ENCODE measurements around the gene NTM. TPM values are rescaled to one million over a fixed set of nuclear protein-coding genes. Genes with fewer than 3 reads are reported as not detected.

Gene NTM
- total RNA-seq, 1 experiment from 2014 or later = not detected

- H3K79me2 ChIP-seq (ENCODE audit: insufficient read depth, low read length) = no peaks in the 10 kb centered on the region
- H3K4me2 ChIP-seq (ENCODE audit: low read length) = no peak overlapping the region
- intact Hi-C loops (cut with micrococcal nuclease) = no loop called here
- TF ChIP-seq POLR2AphosphoS5 (IDR thresholded peaks at IDR 0.05; ENCODE audit: low read depth, low read length) = no peak
- H3K27ac ChIP-seq (ENCODE audit: low read depth, low read length) = no peak overlapping the region
- ChIA-PET CTCF (no interaction called here), POLR2A (no interaction called here), RAD21 (ENCODE audit: low non-redundant PET in 1 of 2, low total read pairs in 2 of 2, uncharacterized antibody in 2 of 2, unreplicated experiment in 2 of 2) (no interaction called here)
- no peaks in the 10 kb centered on the region for H3K36me3 ChIP-seq (ENCODE audit: control insufficient read depth in 1 of 2, insufficient read depth in 2 of 2, low read length in 2 of 2)
- H3K9me3 ChIP-seq (ENCODE audit: control insufficient read depth in 1 of 2, insufficient read depth in 1 of 2, low read depth in 1 of 2, low read length in 2 of 2) = peaks cover 4 to 14% of the 10 kb centered on the region in 2 experiments; a peak in 2 of 4 replicates
- H2AFZ ChIP-seq (ENCODE audit: low read depth, low read length, poor library complexity, severe bottlenecking) = no peak overlapping the region
- H3K4me3 ChIP-seq (replicated peaks in 1 of 2; ENCODE audit: low read depth in 1 of 2, low read length in 2 of 2) = no peak overlapping the region
- H3K9me2 ChIP-seq (ENCODE audit: insufficient read depth) = no peaks in the 10 kb centered on the region
- H3K27me3 ChIP-seq (ENCODE audit: insufficient read depth, low read length) = no peaks in the 10 kb centered on the region
- no peak for DNase-seq (ENCODE audit: low read depth, low spot score)
- no peak for ATAC-seq
- BruUV-seq (replicated peaks) = no TSS peak
- H3K9ac ChIP-seq (ENCODE audit: low read length) = no peak overlapping the region
- no peaks in the 10 kb centered on the region for H4K20me1 ChIP-seq (ENCODE audit: insufficient read depth)
- no peaks in the 10 kb centered on the region for H3K4me1 ChIP-seq (ENCODE audit: control insufficient read depth in 1 of 2, insufficient read depth in 2 of 2, low read length in 2 of 2)
Observed at GRCh38 chr11:131770801-131771200, 400.4 kb downstream of the NTM start.

- Histone ChIP-seq H2AFZ (ENCODE audit: low read depth, low read length, poor library complexity, severe bottlenecking) (no peak overlapping the region), H3K27me3 (ENCODE audit: insufficient read depth, low read length) (no peaks in the 10 kb centered on the region), H3K4me1 (ENCODE audit: control insufficient read depth in 1 of 2, insufficient read depth in 2 of 2, low read length in 2 of 2) (no peaks in the 10 kb centered on the region), H3K27ac (ENCODE audit: low read depth, low read length) (no peak overlapping the region), H3K36me3 (ENCODE audit: control insufficient read depth in 1 of 2, insufficient read depth in 2 of 2, low read length in 2 of 2) (no peaks in the 10 kb centered on the region), H4K20me1 (ENCODE audit: insufficient read depth) (no peaks in the 10 kb centered on the region), H3K4me2 (ENCODE audit: low read length) (no peak overlapping the region), H3K9me2 (ENCODE audit: insufficient read depth) (no peaks in the 10 kb centered on the region), H3K4me3 (replicated peaks in 1 of 2; ENCODE audit: low read depth in 1 of 2, low read length in 2 of 2) (no peak overlapping the region), H3K9me3 (ENCODE audit: control insufficient read depth in 1 of 2, insufficient read depth in 1 of 2, low read depth in 1 of 2, low read length in 2 of 2) (peaks cover 5 to 17% of the 10 kb centered on the region in 2 experiments; a peak in 2 of 4 replicates), H3K79me2 (ENCODE audit: insufficient read depth, low read length) (no peaks in the 10 kb centered on the region), H3K9ac (ENCODE audit: low read length) (no peak overlapping the region)
- TF ChIP-seq MAX (IDR thresholded peaks at IDR 0.05) (no peak), ELF1 (IDR thresholded peaks at IDR 0.05; ENCODE audit: borderline replicate concordance, low read depth) (no peak), RAD21 (IDR thresholded peaks at IDR 0.05; ENCODE audit: low read depth) (no peak), ATF3 (IDR thresholded peaks at IDR 0.05) (no peak), EZH2phosphoT487 (IDR thresholded peaks at IDR 0.05; ENCODE audit: borderline replicate concordance) (no peak), CEBPB (IDR thresholded peaks at IDR 0.05; ENCODE audit: low read depth) (no peak), EZH2 (IDR thresholded peaks at IDR 0.05) (no peak), ZNF274 (IDR thresholded peaks at IDR 0.05; ENCODE audit: low read depth, low read length) (no peak), FOSL1 (IDR thresholded peaks at IDR 0.05; ENCODE audit: low read depth) (no peak), JUND (IDR thresholded peaks at IDR 0.05) (no peak), YY1 (IDR thresholded peaks at IDR 0.05; ENCODE audit: extremely low read depth, insufficient replicate concordance, low read depth, low read length) (no peak), TCF7L2 (IDR thresholded peaks at IDR 0.05; ENCODE audit: borderline replicate concordance, extremely low read depth, insufficient read depth, insufficient read length) (no peak)
- no TSS peak for BruUV-seq (replicated peaks)
- DNase-seq (ENCODE audit: low read depth, low spot score) = no peak
- intact Hi-C loops (cut with micrococcal nuclease) = no loop called here
- ChIA-PET CTCF (no interaction called here), RAD21 (ENCODE audit: low non-redundant PET in 1 of 2, low total read pairs in 2 of 2, uncharacterized antibody in 2 of 2, unreplicated experiment in 2 of 2) (no interaction called here), POLR2A (no interaction called here)
- no peak for ATAC-seq
Observed at GRCh38 chr11:131771471-131771870, 401.1 kb downstream of the NTM start.

All from HCT116 (cell line).